ENCODE results near the gene PUM1. TPM values are rescaled to one million over a fixed set of nuclear protein-coding genes. Genes with fewer than 3 reads are reported as not detected.

Gene PUM1
- total RNA-seq, 6 experiments from 2014 or later, result 30.9 to 51.6 (median 42.0) TPM

- DNase-seq (no peak), ATAC-seq (no peak)
- intact Hi-C loops (cut with DNase I), result no loop called here
- no peaks in the 10 kb centered on the region for H3K27me3 ChIP-seq
- peaks cover 0 to 7% (median 0%) of the 10 kb centered on the region in 4 donors for H3K4me1 ChIP-seq
- H3K9me3 ChIP-seq, result no peaks in the 10 kb centered on the region
- TF ChIP-seq POLR2A (IDR thresholded peaks at IDR 0.05), result no peak
- TF ChIP-seq, protein P1, sequence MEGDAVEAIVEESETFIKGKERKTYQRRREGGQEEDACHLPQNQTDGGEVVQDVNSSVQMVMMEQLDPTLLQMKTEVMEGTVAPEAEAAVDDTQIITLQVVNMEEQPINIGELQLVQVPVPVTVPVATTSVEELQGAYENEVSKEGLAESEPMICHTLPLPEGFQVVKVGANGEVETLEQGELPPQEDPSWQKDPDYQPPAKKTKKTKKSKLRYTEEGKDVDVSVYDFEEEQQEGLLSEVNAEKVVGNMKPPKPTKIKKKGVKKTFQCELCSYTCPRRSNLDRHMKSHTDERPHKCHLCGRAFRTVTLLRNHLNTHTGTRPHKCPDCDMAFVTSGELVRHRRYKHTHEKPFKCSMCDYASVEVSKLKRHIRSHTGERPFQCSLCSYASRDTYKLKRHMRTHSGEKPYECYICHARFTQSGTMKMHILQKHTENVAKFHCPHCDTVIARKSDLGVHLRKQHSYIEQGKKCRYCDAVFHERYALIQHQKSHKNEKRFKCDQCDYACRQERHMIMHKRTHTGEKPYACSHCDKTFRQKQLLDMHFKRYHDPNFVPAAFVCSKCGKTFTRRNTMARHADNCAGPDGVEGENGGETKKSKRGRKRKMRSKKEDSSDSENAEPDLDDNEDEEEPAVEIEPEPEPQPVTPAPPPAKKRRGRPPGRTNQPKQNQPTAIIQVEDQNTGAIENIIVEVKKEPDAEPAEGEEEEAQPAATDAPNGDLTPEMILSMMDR (IDR thresholded peaks at IDR 0.05), result no peak
- H3K36me3 ChIP-seq, result peaks cover 0 to 32% (median 5%) of the 10 kb centered on the region in 4 donors
- 73% methylated on average over 3 of the region's 3 CpGs for WGBS (ENCODE audit: insufficient coverage, low coverage, low lambda C conversion rate, missing lambda C conversion rate)
- H3K27ac ChIP-seq, result no peak overlapping the region
- no peak overlapping the region for H3K4me3 ChIP-seq
Observed at GRCh38 chr1:30995990-30996612, 69.4 kb downstream of the PUM1 start.

- DNase-seq, result no peak
- Histone ChIP-seq H3K27ac (no peak overlapping the region), H3K4me1 (peaks cover 0 to 16% (median 0%) of the 10 kb centered on the region in 4 donors), H3K4me3 (no peak overlapping the region), H3K9me3 (no peaks in the 10 kb centered on the region), H3K27me3 (no peaks in the 10 kb centered on the region), H3K36me3 (peaks cover 0 to 19% (median 7%) of the 10 kb centered on the region in 4 donors)
- ATAC-seq, result peak in 2 of 4 donors; percentile 14 to 21
- intact Hi-C loops (cut with DNase I), result no loop called here
- WGBS (ENCODE audit: insufficient coverage, low coverage, low lambda C conversion rate, missing lambda C conversion rate), result 59% methylated on average over 4 of the region's 6 CpGs
- TF ChIP-seq, protein P1 (IDR thresholded peaks at IDR 0.05), result no peak
- TF ChIP-seq POLR2A (IDR thresholded peaks at IDR 0.05), result no peak
Observed at GRCh38 chr1:30991862-30992606, 73.5 kb downstream of the PUM1 start.

DNA sequence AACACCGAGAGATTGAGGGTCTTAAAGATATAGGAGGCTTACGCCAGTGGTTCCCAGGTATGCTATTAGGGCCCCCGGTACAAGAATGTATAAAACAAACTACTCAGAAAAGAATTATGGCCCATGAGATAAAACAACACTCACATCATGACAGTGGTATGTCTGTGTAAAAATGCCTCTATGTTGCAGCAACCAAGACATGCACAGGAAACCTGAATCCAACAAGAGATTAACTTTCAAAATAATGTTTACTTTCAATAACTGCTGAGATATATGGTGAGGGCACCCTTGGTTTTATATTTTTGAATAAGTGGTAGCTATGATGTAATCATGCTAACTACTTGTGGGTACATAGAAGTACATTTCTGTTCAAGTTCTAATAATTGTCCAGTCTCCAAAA is 74.9 kb downstream of the PUM1 start:
- Histone ChIP-seq H3K27ac (no peak overlapping the region), H3K4me3 (no peak overlapping the region), H3K36me3 (peaks cover 0 to 15% (median 7%) of the 10 kb centered on the region in 4 donors), H3K27me3 (no peaks in the 10 kb centered on the region), H3K9me3 (no peaks in the 10 kb centered on the region), H3K4me1 (peaks cover 0 to 24% (median 0%) of the 10 kb centered on the region in 4 donors)
- TF ChIP-seq, protein P1 (IDR thresholded peaks at IDR 0.05), result no peak
- TF ChIP-seq POLR2A (IDR thresholded peaks at IDR 0.05), result no peak
- DNase-seq, result no peak
- no peak for ATAC-seq
- intact Hi-C loops (cut with DNase I), result no loop called here
- WGBS (ENCODE audit: insufficient coverage, low coverage, low lambda C conversion rate, missing lambda C conversion rate), result 77% methylated on average over 3 of the region's 3 CpGs

DNA sequence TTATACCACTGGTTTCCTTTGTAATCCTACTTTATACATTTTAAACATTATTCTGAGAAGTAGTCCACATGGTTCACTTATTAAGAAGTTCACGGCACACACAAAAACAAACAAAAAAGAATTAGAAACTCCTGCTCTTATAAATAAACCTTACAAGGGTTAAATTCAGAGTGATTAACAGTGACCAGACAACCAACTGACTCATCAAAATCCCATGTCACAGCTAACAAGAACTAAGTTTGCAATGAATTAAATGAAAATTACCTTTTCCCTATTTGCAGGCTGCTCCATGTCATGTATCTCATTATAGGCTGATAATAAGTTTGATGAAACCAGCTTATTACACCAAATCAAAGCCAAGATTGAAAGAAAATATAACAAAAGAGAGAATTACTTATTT is 77.5 kb downstream of the PUM1 start:
- H3K27me3 ChIP-seq, result no peaks in the 10 kb centered on the region
- H3K9me3 ChIP-seq, result no peaks in the 10 kb centered on the region
- H3K36me3 ChIP-seq, result peaks cover 0 to 10% (median 7%) of the 10 kb centered on the region in 4 donors
- intact Hi-C loops (cut with DNase I), result no loop called here
- DNase-seq (no peak), ATAC-seq (no peak)
- 44% methylated on average over 1 of the region's 1 CpG for WGBS (ENCODE audit: insufficient coverage, low coverage, low lambda C conversion rate, missing lambda C conversion rate)
- no peak for TF ChIP-seq POLR2A (IDR thresholded peaks at IDR 0.05)
- TF ChIP-seq, protein P1 (IDR thresholded peaks at IDR 0.05), result no peak
- no peak overlapping the region for H3K4me3 ChIP-seq
- peaks cover 0 to 49% (median 11%) of the 10 kb centered on the region in 4 donors for H3K4me1 ChIP-seq
- no peak overlapping the region for H3K27ac ChIP-seq

Data from right lobe of liver (tissue), 6 donors.